Prostate gland (tissue), 2 donors: ENCODE results near the gene PNLIP.

ENCODE experiments used
- POLR2AphosphoS5 ChIP-seq: sonication (generic); formaldehyde crosslinking; IDR thresholded peaks from one replicate; pipeline ENCODE4 v1.6.1; 2017; ENCODE audit warnings: antibody characterized with exemption
- TF ChIP-seq, protein P1 (sequence below), 4 experiments: fragments of 200-600 bp in 2 of 4; fragments of 450-650 bp in 2 of 4; sonication (generic) in 2 of 4; IDR thresholded peaks; 1 replicate in 3 of 4; 2 replicates in 1 of 4; pipeline ENCODE4 v1.5.1; 2016 to 2019; ENCODE audit warnings: antibody characterized with exemption in 4 of 4, mild to moderate bottlenecking in 2 of 4, moderate library complexity in 2 of 4

DNA sequence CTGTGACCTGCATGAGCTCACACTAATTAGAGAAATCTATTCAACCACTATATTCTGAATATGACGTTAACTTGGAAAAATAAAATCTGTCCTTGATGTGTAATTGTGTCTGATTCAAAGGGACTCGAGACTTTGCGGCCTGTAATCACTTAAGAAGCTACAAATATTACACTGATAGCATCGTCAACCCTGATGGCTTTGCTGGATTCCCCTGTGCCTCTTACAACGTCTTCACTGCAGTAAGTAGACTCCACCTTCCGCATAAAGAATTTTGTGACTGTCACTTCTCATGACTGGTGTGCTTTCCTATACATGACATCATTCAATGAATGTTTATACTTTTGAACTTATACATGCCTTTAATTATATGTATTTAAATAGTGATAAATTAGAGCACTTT, 10.1 kb downstream of the PNLIP start:
- TF ChIP-seq, protein P1, sequence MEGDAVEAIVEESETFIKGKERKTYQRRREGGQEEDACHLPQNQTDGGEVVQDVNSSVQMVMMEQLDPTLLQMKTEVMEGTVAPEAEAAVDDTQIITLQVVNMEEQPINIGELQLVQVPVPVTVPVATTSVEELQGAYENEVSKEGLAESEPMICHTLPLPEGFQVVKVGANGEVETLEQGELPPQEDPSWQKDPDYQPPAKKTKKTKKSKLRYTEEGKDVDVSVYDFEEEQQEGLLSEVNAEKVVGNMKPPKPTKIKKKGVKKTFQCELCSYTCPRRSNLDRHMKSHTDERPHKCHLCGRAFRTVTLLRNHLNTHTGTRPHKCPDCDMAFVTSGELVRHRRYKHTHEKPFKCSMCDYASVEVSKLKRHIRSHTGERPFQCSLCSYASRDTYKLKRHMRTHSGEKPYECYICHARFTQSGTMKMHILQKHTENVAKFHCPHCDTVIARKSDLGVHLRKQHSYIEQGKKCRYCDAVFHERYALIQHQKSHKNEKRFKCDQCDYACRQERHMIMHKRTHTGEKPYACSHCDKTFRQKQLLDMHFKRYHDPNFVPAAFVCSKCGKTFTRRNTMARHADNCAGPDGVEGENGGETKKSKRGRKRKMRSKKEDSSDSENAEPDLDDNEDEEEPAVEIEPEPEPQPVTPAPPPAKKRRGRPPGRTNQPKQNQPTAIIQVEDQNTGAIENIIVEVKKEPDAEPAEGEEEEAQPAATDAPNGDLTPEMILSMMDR (IDR thresholded peaks at IDR 0.05) = no peak
- no peak for TF ChIP-seq POLR2AphosphoS5
